ENCODE measurements around the gene SLC22A1. TPM values are rescaled to one million over a fixed set of nuclear protein-coding genes. Genes with fewer than 3 reads are reported as not detected.
"Not testable (repeated sequence)": the region's sequence is repeated elsewhere in the genome, so short reads cannot be mapped to it uniquely, and the experiment has no call there.

SLC22A1 gene
- total RNA-seq, 2 experiments from 2014 or later = 0.25 to 0.67 TPM

GRCh38 chr6:160086754-160087153 is 34.9 kb upstream of the SLC22A1 start:
- peaks cover 13% of the 10 kb centered on the region for H3K4me1 Mint-ChIP-seq
- ChIA-PET CTCF (interaction anchor here (1.1 to 2.0 kb wide), 3 partner anchors 10 to 21 kb away, joined by 3 to 6 read pairs (median 4); no protein-coding TSS in a partner anchor), POLR2A (no interaction called here)
- peaks cover 56% of the 10 kb centered on the region for H3K36me3 Mint-ChIP-seq (ENCODE audit: low read depth)
- DNase-seq = no peak
- no peak overlapping the region for H3K4me3 Mint-ChIP-seq
- no peaks in the 10 kb centered on the region for H3K9me3 Mint-ChIP-seq
- no peak overlapping the region for H3K27ac Mint-ChIP-seq
- no peaks in the 10 kb centered on the region for H3K27me3 Mint-ChIP-seq

- POLR2A ChIA-PET = no interaction called here
- Mint-ChIP-seq H3K4me1 (peaks cover 13% of the 10 kb centered on the region), H3K27me3 (no peaks in the 10 kb centered on the region), H3K4me3 (no peak overlapping the region), H3K36me3 (ENCODE audit: low read depth) (peaks cover 58% of the 10 kb centered on the region), H3K27ac (peak overlapping the region; percentile 31), H3K9me3 (no peaks in the 10 kb centered on the region)
- CTCF ChIA-PET = interaction anchor here (0.6 to 2.0 kb wide), 4 partner anchors 8 to 40 kb away, joined by 3 to 6 read pairs (median 4); no protein-coding TSS in a partner anchor
- DNase-seq = no peak
These were observed 33.4 kb upstream of the SLC22A1 start for GRCh38 chr6:160088069-160088783.

GRCh38 chr6:160088784-160089533 is 32.7 kb upstream of the SLC22A1 start:
- POLR2A ChIA-PET = no interaction called here
- H3K4me3 Mint-ChIP-seq = no peak overlapping the region
- no peak overlapping the region for H3K27ac Mint-ChIP-seq
- H3K27me3 Mint-ChIP-seq = no peaks in the 10 kb centered on the region
- peaks cover 13% of the 10 kb centered on the region for H3K4me1 Mint-ChIP-seq
- CTCF ChIA-PET = interaction anchor here (1.1 to 1.6 kb wide), 2 partner anchors 9 to 17 kb away, joined by 3 to 4 read pairs; no protein-coding TSS in a partner anchor
- peaks cover 58% of the 10 kb centered on the region for H3K36me3 Mint-ChIP-seq (ENCODE audit: low read depth)
- no peak for DNase-seq
- no peaks in the 10 kb centered on the region for H3K9me3 Mint-ChIP-seq

- DNase-seq = no peak
- Mint-ChIP-seq H3K27ac (no peak overlapping the region), H3K36me3 (ENCODE audit: low read depth) (peaks cover 56% of the 10 kb centered on the region), H3K27me3 (no peaks in the 10 kb centered on the region), H3K4me3 (no peak overlapping the region), H3K4me1 (peaks cover 13% of the 10 kb centered on the region), H3K9me3 (no peaks in the 10 kb centered on the region)
- POLR2A ChIA-PET = no interaction called here
- CTCF ChIA-PET = interaction anchor here (1.6 kb wide), 1 partner anchor 18 kb away, joined by 3 read pairs; no protein-coding TSS in a partner anchor
These were observed 32.1 kb upstream of the SLC22A1 start for GRCh38 chr6:160089534-160089897.

- H3K27me3 Mint-ChIP-seq, H3K4me1 Mint-ChIP-seq, H3K9me3 Mint-ChIP-seq, H3K4me3 Mint-ChIP-seq, DNase-seq, CTCF ChIA-PET, H3K27ac Mint-ChIP-seq, POLR2A ChIA-PET: not testable (repeated sequence)
- H3K36me3 Mint-ChIP-seq (ENCODE audit: low read depth) = peaks cover 47% of the 10 kb centered on the region
These were observed 31.0 kb upstream of the SLC22A1 start for GRCh38 chr6:160090442-160091239.

GRCh38 chr6:160092176-160092575 is 29.4 kb upstream of the SLC22A1 start:
- POLR2A ChIA-PET, H3K4me1 Mint-ChIP-seq, H3K27ac Mint-ChIP-seq, H3K9me3 Mint-ChIP-seq, CTCF ChIA-PET, DNase-seq, H3K4me3 Mint-ChIP-seq, H3K27me3 Mint-ChIP-seq: not testable (repeated sequence)
- peaks cover 45% of the 10 kb centered on the region for H3K36me3 Mint-ChIP-seq (ENCODE audit: low read depth)

GRCh38 chr6:160092602-160093001 is 29.0 kb upstream of the SLC22A1 start:
- peaks cover 47% of the 10 kb centered on the region for H3K36me3 Mint-ChIP-seq (ENCODE audit: low read depth)
- H3K4me3 Mint-ChIP-seq = no peak overlapping the region
- no peak overlapping the region for H3K27ac Mint-ChIP-seq
- H3K9me3 Mint-ChIP-seq = no peaks in the 10 kb centered on the region
- H3K4me1 Mint-ChIP-seq = no peaks in the 10 kb centered on the region
- no peaks in the 10 kb centered on the region for H3K27me3 Mint-ChIP-seq
- CTCF ChIA-PET = no interaction called here
- no peak for DNase-seq
- POLR2A ChIA-PET = no interaction called here

GRCh38 chr6:160093061-160093460 is 28.6 kb upstream of the SLC22A1 start:
- no peak for DNase-seq
- Mint-ChIP-seq H3K4me3 (no peak overlapping the region), H3K27me3 (no peaks in the 10 kb centered on the region), H3K4me1 (peaks cover under 1% of the 10 kb centered on the region), H3K9me3 (no peaks in the 10 kb centered on the region), H3K27ac (no peak overlapping the region), H3K36me3 (ENCODE audit: low read depth) (peaks cover 48% of the 10 kb centered on the region)
- POLR2A ChIA-PET = no interaction called here
- CTCF ChIA-PET = no interaction called here

- no peaks in the 10 kb centered on the region for H3K9me3 Mint-ChIP-seq
- DNase-seq = no peak
- H3K36me3 Mint-ChIP-seq (ENCODE audit: low read depth) = peaks cover 52% of the 10 kb centered on the region
- H3K4me3 Mint-ChIP-seq = no peak overlapping the region
- peaks cover 6% of the 10 kb centered on the region for H3K4me1 Mint-ChIP-seq
- CTCF ChIA-PET = no interaction called here
- H3K27me3 Mint-ChIP-seq = no peaks in the 10 kb centered on the region
- POLR2A ChIA-PET = no interaction called here
- H3K27ac Mint-ChIP-seq = no peak overlapping the region
These were observed 27.7 kb upstream of the SLC22A1 start for GRCh38 chr6:160093946-160094345.

- POLR2A ChIA-PET = no interaction called here
- DNase-seq = no peak
- CTCF ChIA-PET = no interaction called here
- Mint-ChIP-seq H3K4me1 (peaks cover 11% of the 10 kb centered on the region), H3K9me3 (no peaks in the 10 kb centered on the region), H3K27me3 (no peaks in the 10 kb centered on the region), H3K4me3 (no peak overlapping the region), H3K27ac (no peak overlapping the region), H3K36me3 (ENCODE audit: low read depth) (peaks cover 47% of the 10 kb centered on the region)
These were observed 26.3 kb upstream of the SLC22A1 start for GRCh38 chr6:160095146-160095845.

- ChIA-PET POLR2A (no interaction called here), CTCF (no interaction called here)
- H3K9me3 Mint-ChIP-seq = no peaks in the 10 kb centered on the region
These were observed 20.1 kb upstream of the SLC22A1 start for GRCh38 chr6:160101277-160102205.

GRCh38 chr6:160102399-160102798 is 19.2 kb upstream of the SLC22A1 start:
- POLR2A ChIA-PET = no interaction called here
- H3K27ac Mint-ChIP-seq = no peak overlapping the region
- H3K27me3 Mint-ChIP-seq = no peaks in the 10 kb centered on the region
- DNase-seq = no peak
- no peak overlapping the region for H3K4me3 Mint-ChIP-seq
- H3K4me1 Mint-ChIP-seq = peaks cover 20% of the 10 kb centered on the region
- H3K9me3 Mint-ChIP-seq = no peaks in the 10 kb centered on the region
- H3K36me3 Mint-ChIP-seq (ENCODE audit: low read depth) = peaks cover 37% of the 10 kb centered on the region
- CTCF ChIA-PET = no interaction called here

More at GRCh38 chr6:160101277-160102205, 20.1 kb upstream of the SLC22A1 start:
- H3K27me3 Mint-ChIP-seq = no peaks in the 10 kb centered on the region
- H3K4me1 Mint-ChIP-seq = peaks cover 20% of the 10 kb centered on the region
- peak overlapping the region; percentile 71 for H3K27ac Mint-ChIP-seq
- peaks cover 46% of the 10 kb centered on the region for H3K36me3 Mint-ChIP-seq (ENCODE audit: low read depth)
- no peak overlapping the region for H3K4me3 Mint-ChIP-seq
- DNase-seq = no peak
